ENCODE data around the gene ABCD1.

DNA sequence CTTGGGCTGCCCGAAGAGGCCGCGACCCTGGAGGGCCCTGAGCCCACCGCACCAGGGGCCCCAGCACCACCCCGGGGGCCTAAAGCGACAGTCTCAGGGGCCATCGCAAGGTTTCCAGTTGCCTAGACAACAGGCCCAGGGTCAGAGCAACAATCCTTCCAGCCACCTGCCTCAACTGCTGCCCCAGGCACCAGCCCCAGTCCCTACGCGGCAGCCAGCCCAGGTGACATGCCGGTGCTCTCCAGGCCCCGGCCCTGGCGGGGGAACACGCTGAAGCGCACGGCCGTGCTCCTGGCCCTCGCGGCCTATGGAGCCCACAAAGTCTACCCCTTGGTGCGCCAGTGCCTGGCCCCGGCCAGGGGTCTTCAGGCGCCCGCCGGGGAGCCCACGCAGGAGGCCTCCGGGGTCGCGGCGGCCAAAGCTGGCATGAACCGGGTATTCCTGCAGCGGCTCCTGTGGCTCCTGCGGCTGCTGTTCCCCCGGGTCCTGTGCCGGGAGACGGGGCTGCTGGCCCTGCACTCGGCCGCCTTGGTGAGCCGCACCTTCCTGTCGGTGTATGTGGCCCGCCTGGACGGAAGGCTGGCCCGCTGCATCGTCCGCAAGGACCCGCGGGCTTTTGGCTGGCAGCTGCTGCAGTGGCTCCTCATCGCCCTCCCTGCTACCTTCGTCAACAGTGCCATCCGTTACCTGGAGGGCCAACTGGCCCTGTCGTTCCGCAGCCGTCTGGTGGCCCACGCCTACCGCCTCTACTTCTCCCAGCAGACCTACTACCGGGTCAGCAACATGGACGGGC, 579 bp downstream of the ABCD1 start:
- TF ChIP-seq, protein P1, sequence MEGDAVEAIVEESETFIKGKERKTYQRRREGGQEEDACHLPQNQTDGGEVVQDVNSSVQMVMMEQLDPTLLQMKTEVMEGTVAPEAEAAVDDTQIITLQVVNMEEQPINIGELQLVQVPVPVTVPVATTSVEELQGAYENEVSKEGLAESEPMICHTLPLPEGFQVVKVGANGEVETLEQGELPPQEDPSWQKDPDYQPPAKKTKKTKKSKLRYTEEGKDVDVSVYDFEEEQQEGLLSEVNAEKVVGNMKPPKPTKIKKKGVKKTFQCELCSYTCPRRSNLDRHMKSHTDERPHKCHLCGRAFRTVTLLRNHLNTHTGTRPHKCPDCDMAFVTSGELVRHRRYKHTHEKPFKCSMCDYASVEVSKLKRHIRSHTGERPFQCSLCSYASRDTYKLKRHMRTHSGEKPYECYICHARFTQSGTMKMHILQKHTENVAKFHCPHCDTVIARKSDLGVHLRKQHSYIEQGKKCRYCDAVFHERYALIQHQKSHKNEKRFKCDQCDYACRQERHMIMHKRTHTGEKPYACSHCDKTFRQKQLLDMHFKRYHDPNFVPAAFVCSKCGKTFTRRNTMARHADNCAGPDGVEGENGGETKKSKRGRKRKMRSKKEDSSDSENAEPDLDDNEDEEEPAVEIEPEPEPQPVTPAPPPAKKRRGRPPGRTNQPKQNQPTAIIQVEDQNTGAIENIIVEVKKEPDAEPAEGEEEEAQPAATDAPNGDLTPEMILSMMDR (conservative IDR thresholded peaks at IDR 0.05), result no peak
- TF ChIP-seq EZH2 (IDR thresholded peaks at IDR 0.05; ENCODE audit: low read depth), result no peak

Measured in PC-9 (cell line).